COLO668 (cell line): ENCODE measurements around the gene TCF23.
A peak's percentile ranks its signal among the peaks of the same experiment; 100 is the strongest.
"Not testable (repeated sequence)": the region's sequence is repeated elsewhere in the genome, so short reads cannot be mapped to it uniquely, and the experiment has no call there.

ENCODE experiments used
- DNase-seq: peaks from one replicate; lab custom pipeline; 2025; ENCODE audit not compliant: unreplicated experiment; lab: John Stamatoyannopoulos, UW

Gene TCF23

DNA sequence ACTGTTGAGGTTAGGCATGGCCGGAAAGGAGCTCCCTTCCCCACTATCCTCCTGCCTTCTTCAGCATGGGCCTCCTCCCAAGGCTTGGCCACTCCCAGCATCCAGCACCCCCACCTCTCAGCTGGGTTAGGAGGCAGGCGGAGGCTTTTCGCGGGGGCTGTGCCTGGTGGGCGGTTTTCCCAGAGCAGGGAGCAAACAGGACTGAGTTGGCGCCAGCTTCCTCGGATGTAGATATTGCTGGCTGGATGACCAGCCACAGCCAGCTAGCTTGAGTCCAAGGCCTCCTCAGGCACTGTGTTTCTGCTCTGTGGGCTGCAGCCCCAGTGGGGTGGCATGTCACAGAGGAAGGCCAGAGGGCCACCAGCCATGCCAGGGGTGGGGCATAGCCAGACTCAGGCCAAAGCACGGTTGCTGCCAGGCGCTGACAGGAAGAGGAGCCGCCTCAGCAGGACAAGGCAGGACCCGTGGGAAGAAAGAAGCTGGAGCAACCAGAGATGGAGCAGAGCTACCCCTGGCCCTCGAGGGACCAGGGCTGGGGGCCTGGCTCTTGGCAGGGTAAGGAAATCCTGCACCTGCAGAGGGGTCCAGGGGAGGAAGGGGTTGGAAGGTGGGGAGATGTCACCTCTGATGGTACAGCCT is at the start of gene TCF23:
TCF23 (plus strand) TSS at position 204 of the 639 bp plus-strand sequence; CDS start at position 334, 130 bp downstream.
- no peak for DNase-seq

DNA sequence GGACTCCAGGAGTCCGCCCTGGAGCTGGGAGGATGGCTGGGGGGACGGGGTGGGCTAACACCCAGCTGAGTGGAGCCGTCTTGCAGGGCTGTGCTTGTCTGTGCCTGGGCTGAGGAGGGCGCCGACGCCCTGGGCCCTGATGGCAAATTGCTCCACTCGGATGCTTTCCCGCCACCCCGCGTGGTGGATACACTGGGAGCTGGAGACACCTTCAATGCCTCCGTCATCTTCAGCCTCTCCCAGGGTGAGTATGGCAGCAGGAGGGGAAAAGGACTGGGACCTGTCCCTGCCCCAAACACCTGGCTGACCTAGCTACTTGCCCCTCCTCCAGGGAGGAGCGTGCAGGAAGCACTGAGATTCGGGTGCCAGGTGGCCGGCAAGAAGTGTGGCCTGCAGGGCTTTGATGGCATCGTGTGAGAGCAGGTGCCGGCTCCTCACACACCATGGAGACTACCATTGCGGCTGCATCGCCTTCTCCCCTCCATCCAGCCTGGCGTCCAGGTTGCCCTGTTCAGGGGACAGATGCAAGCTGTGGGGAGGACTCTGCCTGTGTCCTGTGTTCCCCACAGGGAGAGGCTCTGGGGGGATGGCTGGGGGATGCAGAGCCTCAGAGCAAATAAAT is 49.4 kb upstream of the TCF23 start:
- DNase-seq: no peak

DNA sequence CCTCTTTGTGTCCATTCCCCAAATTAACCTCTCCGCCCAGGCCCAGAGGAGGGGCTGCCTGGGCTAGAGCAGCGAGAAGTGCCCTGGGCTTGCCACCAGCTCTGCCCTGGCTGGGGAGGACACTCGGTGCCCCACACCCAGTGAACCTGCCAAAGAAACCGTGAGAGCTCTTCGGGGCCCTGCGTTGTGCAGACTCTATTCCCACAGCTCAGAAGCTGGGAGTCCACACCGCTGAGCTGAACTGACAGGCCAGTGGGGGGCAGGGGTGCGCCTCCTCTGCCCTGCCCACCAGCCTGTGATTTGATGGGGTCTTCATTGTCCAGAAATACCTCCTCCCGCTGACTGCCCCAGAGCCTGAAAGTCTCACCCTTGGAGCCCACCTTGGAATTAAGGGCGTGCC is 48.8 kb upstream of the TCF23 start:
- no peak for DNase-seq

DNA sequence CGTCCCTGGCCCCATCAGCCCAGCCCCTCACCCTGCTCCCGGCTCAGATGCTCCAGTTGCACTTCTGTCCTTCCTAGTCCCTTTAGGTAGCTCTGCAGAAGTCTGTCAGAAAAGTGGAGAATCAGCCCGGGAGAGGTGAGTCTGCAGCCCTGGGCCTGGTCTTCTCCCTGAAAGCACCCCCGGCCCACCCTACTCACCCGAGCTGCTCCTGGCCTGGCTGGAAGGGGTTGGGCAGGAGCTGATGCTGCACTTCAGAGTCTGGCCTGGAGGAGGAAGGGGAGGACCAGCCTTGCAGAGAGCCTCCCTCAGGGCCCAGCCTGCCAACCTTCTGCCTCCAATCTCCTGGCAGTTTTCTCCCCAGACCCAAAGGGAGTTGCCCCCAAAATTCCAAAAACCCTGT is 46.5 kb upstream of the TCF23 start:
- no peak for DNase-seq

DNA sequence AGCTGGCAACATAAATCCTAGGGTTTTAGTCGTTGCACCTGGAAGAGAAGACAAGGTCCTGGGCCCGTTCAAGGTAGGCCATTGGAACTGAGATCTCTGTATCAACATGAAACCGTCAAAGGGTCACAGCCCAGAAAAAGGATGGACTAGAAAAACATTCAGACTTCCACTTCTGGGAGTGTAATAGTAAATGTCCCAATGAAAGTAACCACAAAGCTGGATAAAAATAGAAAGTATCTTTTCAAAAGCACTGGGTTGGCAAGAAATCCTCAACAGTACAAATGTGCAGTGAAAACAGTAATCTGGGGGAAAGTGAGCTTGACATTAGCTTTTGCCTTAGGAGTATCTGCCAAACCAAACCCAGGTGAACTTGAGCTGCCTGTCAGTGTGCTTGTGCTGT is 42.8 kb upstream of the TCF23 start:
- DNase-seq: no peak

DNA sequence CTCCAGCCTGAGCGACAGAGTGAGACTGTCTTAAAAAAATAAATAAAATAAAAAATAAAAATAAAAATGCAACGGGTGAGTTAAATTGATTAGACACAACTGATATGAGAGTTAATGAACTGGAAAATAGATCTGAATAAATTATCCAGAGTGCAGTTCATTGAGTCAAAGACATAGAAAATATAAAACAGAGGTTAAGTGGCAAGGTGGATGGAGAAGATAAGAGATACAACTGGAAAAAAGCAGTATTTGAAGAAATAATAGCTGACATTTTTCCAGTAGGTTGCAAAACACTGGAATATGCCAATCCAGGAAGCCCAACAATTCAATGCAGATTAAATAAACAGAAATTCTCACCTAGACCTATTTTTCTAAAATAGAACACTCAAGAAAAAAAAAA is 40.6 kb upstream of the TCF23 start:
- no peak for DNase-seq

DNA sequence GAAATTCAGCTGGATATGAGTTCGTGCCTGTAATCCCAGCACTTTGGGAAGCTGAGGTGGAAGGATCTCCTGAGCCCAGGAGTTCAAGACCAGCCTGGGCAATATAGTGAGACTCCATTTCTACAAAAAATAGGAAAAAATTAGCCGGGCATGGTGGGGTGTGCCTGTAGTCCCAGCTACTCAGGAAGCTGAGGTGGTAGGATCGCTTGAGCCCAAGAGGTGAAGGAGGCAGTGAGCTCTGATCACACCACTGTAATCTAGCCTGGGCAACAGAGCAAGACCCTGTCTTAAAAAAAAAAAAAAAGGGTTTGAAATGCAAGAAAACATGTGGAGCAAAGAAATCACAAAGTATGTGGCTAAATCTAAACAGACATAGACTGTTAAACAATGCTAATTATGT is 39.7 kb upstream of the TCF23 start:
- no peak for DNase-seq

DNA sequence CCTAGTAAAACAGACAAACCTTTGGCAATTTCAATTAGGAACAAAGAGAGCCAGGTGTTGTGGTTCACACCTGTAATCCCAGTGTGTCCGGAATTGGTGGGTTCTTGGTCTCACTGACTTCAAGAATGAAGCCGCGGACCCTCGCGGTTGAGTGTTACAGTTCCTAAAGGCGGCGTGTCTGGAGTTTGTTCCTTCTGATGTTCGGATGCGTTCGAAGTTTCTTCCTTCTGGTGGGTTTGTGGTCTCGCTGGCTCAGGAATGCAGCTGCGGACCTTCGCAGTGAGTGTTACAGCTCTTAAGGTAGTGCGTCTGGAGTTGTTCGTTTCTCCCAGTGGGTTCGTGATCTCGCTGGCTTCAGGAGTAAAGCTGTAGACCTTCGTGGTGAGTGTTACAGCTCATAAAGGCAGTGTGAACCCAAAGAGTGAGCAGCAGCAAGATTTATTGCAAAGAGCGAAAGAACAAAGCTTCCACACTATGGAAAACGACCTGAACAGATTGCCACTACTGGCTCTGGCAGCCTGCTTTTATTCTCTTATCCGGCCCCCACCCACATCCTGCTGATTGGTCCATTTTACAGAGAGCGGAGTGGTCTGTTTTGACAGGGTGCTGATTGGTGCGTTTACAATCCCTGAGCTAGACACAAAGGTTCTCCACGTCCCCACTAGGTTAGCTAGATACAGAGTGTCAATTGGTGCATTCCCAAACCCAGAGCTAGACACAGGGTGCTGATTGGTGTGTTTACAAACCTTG is 38.0 kb upstream of the TCF23 start:
- DNase-seq: not testable (repeated sequence)

DNA sequence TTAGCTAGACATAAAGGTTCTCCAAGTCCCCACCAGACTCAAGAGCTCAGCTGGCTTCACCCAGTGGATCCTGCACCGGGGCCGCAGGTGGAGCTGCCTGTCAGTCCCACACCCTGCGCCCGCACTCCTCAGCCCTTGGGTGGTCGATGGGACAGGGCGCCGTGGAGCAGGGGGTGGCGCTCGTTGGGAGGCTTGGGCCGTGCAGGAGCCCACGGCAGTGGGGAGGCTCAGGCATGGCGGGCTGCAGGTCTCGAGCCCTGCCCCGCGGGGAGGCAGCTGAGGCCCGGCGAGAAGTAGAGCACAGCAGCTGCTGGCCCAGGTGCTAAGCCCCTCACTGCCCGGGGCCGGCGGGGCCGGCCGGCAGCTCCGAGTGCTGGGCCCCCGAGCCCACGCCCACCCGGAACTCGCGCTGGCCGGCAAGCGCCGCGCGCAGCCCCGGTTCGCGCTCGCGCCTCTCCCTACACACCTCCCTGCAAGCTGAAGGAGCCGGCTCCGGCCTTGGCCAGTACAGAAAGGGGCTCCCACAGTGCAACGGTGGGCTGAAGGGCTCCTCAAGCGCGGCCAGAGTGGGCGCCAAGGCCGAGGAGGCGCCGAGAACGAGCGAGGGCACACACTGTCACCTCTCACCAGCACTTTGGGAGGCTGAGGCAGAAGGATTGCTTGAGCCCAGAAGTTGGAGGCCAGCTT is 37.3 kb upstream of the TCF23 start:
- DNase-seq: not testable (repeated sequence)

DNA sequence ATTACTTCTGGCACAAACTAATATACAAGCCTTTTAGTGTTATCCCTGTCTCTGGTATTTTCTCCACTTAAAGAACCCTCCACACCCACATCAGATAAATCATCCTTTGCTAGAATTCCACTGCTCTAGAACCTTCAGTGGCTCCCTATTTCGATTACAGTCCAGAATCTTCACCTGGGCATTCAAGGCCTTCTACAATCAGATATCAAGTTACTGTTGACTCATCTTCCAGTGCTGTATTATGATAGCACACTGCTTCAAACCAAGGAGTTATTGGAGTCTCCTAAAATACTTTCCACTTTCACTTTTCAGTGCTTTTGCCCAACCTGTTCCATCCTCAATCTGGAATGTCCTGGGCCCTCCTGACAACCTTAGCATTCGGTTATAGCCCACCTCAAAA is 33.3 kb upstream of the TCF23 start:
- no peak for DNase-seq

DNA sequence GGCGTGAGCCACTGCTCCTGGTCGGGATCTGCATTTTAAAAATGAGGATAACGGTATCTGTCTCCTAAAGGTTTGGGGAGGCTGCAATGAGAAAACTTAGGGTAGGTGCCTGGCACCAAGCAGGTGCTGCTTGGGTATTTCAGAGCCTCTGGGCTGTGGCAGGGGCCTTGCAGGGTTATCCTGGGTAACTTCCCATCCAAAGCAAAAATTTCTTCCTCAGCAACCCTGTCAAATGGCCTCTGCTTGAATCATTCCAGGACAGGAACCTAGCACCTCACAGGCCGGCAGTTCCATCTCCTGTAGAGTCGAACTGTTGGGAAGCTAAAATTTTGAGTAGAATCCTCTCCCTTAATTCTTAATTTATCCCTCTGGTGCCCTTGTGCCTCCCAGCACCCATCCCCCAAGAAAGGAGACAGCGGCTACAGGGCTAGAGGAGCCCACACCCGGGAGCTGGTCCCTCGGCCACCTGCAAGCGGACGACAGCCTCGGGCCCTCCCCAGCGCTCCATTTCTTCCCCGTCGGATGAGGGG is 30.7 kb upstream of the TCF23 start:
- DNase-seq: no peak

DNA sequence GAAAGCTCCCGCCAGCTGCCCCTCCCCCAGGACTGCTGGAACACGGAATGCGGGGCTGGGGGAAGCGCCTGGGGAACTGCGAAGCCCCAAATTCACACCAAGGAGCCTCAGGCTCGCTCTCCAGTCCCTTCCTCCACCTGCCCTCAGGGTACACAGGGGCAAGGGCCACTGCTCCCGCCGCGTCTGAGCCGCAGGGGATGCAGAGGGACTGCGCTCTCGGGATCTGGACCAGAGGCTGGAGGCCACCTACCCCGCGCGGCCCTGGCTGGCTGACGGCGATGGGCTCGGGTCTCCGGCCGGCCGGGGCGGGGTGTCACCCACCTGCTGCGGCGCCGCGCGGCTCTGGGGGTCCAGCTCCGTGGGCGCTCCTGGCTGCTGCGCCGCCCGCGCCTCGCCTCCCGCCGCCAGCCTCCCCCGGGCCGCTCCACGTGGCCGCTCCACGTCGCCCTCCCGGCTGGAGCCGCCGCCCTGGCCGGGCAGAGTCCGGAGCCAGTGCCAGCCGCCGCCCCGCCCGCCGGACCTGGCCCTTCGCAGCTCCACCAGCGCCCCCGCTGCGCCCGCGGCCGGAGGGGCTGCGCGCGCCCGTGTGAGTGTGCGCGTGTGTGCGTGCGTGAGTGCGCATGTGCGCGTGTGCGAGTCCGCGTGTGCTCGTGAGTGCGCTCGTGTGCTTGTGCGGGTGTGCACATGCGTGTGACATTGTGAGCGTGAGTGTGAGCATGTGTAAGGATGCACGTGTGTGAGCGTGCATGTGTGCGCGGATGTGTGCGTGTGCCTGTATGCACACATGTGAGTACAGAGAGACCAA is 30.1 kb upstream of the TCF23 start, which contains the start of gene CGREF1:
CGREF1 (minus strand) TSS at position 604 of the 805 bp plus-strand sequence. CDS start 14,762 bp downstream, outside the sequence.
- DNase-seq: peak; percentile 40

DNA sequence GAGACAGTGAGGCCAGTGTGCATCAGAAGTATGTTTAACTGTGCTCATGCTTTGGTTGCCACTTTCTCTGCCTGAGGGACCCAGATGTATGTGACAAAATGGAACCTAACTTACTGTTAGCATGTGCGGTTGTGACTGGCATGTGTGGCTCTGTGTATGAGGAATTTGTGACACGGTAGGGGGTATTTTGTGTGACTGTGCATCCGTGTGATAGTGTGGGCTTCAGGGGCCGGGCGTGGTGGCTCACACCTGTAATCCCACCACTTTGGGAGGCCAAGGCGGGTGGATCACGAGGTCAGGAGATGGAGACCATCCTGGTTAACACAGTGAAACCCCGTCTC is 29.5 kb upstream of the TCF23 start:
- DNase-seq: not testable (repeated sequence)

DNA sequence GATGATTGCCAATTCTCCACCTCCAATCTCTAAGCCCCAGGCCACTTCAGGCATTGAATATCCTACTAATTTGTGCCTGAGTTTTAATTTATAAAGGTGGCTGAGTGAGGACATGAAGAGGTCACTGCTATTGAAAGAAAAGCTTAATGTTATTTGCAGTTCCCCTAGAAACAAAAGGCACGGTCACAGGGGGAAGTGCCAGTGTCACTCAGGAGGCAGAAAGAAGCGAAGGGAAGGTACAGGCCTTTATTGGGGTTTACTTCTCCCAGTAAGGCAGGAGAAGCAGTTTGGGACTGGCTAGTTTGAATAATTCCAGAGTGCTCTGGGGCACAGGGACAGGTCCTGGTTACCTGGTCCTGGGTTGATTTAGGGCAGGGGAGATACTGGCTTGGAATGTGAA is 26.9 kb upstream of the TCF23 start:
- no peak for DNase-seq

DNA sequence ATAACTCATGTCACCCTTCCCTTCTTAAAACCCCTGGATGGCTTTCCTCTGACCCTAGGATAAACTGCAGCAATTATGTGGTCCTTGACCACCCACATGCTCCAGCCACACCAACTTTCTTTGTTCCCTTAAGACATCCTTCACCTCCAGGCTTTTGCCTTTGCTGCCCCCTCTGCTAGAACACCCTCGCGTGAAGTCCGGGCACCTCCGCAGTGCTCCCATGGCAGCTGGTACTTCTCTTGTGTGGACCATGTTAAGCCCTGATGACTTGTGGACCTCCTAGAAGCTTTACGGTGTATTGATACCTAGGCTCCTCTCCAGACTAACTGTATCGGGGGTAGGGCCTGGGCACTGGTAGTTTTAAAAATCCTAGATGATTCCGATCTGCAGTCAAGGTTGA is 26.0 kb upstream of the TCF23 start:
- no peak for DNase-seq

DNA sequence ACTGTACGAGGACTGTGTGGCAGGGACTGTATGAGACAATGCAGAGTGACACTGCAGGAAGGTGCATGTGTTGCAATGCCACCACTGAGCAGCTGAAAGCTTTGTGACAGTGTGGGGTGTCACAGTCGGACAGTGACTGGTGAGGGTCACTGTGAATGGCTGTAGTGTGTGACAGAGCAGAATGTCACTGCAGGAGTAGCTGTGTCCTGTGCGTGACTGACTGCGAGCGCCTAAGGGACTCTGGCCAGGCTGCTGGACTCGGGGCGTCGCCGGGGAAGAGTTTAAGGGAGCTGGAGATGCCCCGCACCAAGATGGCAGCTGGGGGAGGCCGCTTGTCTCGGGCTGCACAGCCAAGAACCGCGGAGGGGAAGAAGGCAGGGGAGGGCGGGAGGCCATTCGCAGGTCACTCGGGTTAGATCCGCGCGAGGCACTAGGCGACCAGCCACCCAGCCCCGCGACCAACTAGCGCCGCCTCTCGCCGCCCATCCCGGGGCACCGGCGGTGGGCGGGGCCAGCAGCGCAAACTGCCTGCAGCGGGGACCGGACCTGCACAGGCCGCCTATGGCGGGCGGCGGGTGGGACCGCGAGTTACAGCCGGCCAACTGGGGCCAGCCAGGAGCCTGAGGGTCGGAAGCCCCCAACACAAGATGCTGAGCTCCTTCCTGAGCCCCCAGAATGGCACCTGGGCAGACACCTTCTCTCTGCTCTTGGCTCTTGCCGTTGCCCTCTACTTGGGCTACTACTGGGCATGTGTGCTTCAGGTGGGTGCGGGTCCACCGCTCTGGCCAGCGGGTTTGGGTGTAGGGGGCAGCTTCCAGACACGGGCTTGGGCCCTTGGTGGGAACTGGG is 25.3 kb upstream of the TCF23 start, which contains the start of gene ABHD1:
ABHD1 (plus strand) TSS at position 514 of the 849 bp plus-strand sequence; CDS start at position 648, 134 bp downstream.
- DNase-seq: peak; percentile 53

DNA sequence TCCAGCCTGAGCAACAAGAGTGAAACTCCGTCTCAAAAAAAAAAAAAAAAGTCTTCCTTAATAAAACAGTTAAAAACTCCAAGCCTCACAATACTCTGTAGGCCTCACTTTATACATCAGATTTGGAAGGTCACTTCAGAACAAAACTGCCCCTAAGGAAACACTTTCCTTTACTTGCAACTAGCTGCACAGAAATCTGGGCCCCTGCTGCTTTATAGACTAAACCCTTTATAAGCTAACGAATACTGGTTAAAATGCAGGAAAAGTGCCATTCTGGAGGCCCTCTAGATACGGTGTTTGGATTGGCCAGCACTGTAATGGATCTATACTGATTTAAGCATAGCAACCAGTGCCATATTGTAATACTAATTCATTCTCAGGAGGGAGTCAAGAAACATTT is 23.7 kb upstream of the TCF23 start:
- DNase-seq: no peak

DNA sequence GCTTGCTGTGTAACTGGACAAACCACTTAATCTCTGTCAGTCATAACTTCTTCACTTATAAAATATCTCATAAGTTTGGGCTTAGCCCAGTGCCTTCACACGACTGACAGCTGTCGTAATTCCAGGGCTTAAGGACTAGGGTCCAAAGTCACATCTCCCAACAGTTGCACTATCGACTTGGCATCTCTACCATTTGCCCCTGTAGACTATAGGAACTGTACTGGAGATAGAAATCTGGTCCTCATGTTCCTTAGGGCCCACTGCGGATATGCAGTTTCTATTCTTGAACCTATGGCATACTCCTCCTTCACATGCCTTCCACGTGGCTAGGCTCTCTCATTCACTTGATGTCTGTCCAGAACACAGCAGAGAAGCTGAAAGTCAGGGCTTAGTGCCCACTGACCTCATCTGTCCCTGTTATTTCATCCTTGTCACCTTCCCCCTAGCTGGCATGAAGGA is 22.5 kb upstream of the TCF23 start:
- DNase-seq: no peak

DNA sequence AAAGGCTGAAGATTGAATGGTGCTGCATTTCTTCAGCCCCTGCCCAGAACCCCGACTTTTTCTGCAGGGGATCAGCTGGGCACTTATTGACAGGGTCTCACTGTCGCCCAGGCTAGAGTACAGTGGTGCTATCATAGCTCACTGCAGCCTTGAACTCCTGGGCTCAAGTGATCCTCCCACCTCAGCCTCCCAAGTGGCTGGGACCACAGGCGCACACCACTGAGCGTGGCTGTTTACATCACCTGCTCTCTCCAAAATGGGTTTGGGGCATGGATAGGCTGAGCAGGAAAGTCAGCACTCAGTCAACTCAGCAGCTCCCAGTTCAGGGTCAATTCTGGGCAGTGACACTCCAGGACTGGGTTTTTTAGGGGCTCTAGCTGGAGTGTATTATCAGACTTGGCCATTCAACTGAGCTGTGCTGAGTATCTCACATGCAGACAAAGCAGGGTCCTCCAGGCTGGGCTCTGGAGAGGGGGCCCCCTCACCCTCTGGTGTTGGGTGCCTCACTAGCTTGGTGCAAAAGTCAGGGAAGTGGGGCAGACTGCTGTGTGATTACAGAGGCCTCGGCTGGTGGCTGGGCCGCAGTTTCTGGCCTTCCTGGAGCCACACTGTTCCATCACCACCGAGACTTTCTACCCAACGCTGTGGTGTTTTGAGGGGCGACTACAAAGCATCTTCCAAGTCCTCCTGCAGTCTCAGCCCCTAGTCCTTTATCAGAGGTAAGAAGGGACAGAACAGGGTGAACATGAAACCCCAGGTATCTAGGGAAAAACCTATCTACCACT is 20.7 kb upstream of the TCF23 start:
- no peak for DNase-seq
